ENCODE data around the gene PTCRA.

GRCh38 chr6:42929821-42930360 lies 14.0 kb downstream of the PTCRA start:
- no peak for TF ChIP-seq CTCF (conservative IDR thresholded peaks at IDR 0.05)
- no peak for TF ChIP-seq ZFX (IDR thresholded peaks at IDR 0.05)

Measured in C4-2B (cell line).